Measurements from ENCODE around the gene BBIP1.

The BBIP1 gene

GRCh38 chr10:110861930-110862649, 56.9 kb downstream of the BBIP1 start:
- DNase-seq = no peak

GRCh38 chr10:110861476-110861875, 57.5 kb downstream of the BBIP1 start:
- no peak for DNase-seq

- DNase-seq = peak in 2 of 4 experiments; percentile 21 to 40
These were observed 58.3 kb downstream of the BBIP1 start for GRCh38 chr10:110860576-110861241.

GRCh38 chr10:110859973-110860376, 59.0 kb downstream of the BBIP1 start:
- DNase-seq = no peak

GRCh38 chr10:110859206-110859972, 59.6 kb downstream of the BBIP1 start:
- no peak for DNase-seq

GRCh38 chr10:110858297-110858934, 60.6 kb downstream of the BBIP1 start:
- DNase-seq = no peak

- no peak for DNase-seq
These were observed 61.5 kb downstream of the BBIP1 start for GRCh38 chr10:110857265-110858171.

GRCh38 chr10:110853921-110854605, 64.9 kb downstream of the BBIP1 start:
- DNase-seq = no peak

- no peak for DNase-seq
These were observed 66.0 kb downstream of the BBIP1 start for GRCh38 chr10:110852947-110853346.

- DNase-seq = no peak
These were observed 66.6 kb downstream of the BBIP1 start for GRCh38 chr10:110852255-110852896.

GRCh38 chr10:110851020-110851612, 67.9 kb downstream of the BBIP1 start:
- DNase-seq = peak in 1 of 4 experiments; percentile 22

- DNase-seq = no peak
These were observed 68.9 kb downstream of the BBIP1 start for GRCh38 chr10:110850099-110850498.

All from activated naive CD4-positive, alpha-beta T cell (primary cell).